Caki2 (cell line): ENCODE measurements around the gene RAB11FIP5. TPM values are rescaled to one million over a fixed set of nuclear protein-coding genes. Genes with fewer than 3 reads are reported as not detected.

Experiments used
- DNase-seq: peaks from one replicate; pipeline ENCODE4 v3.0.0-alpha.2; 2015; ENCODE audit warnings: low read depth
- in situ Hi-C: cut with HindIII; loops from 2 replicates; pipeline ENCODE4 v1.10.0; 2016; ENCODE audit warnings: low sequenced_read_pairs, low pct_unique_long_range_greater_than_20kb, mixed read lengths
- total RNA-seq: library from RNA; depleted of rRNA; stranded (reverse); fragments of >200 nt; shearing (Covaris generic); gene quantifications from 2 replicates; pipeline ENCODE4 v1.2.3, GENCODE V29; 2014; ENCODE audit warnings: low replicate concordance

RAB11FIP5 gene
- total RNA-seq, 1 experiment from 2014 or later = 42.6 TPM

DNA sequence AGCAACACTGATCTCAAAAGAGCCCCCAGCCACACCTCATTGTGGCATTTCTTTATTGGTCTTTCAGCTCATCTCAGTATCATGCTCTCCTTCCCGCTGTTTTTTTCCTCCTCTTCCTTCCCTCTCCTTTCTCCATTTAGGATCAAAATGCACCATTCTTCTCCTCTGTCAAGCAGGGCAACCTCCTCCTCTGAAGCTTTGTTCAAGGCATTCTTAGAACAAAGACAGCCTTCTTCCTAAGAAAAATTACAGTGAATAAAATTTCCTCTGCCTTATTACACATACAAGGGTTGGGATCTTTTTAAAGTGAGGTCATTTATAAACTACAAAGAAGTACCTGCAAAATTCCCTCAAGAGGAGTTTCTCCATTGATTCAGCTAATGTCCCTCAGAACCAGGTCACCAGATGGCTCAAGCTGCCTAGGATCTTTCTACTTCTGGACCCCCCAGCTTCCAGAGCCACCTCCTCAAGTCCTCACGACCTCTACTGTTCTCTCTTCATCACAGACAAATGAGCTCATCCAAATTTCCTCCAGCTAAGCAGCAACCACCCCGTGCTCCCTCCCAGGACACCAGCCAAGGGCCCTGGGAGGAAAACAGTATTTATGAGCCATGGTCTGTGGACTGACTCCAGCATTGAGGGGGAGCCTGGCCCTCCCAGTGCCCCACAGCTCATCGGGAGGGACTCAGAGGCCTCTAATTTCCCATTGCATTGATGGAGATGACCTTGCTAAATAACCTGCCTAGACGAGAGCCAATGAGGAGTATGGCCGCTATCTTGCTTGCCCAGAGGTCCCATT is 59.2 kb downstream of the RAB11FIP5 start:
- no peak for DNase-seq
- in situ Hi-C loops = no loop called here

DNA sequence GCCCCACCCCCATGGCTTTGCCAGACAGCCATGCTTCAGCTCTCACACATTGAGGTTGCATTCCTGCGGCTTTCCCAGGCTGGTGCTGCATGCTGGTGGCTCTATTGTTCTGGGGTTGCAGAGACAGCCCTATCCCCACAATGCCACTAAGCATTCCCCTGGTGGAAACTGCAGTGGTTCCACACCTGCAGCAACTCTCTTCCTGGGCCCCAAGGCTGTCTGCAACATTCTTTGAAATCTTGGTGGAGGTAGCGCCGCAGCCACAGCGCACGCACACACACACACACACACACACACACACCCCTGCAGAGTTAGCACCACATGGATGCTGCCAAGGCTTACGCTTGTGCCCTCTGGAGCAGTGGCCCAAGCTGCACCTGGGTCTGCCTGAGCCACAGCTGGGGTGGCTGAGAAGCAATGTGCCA is 62.6 kb downstream of the RAB11FIP5 start:
- in situ Hi-C loops = no loop called here
- DNase-seq = no peak

DNA sequence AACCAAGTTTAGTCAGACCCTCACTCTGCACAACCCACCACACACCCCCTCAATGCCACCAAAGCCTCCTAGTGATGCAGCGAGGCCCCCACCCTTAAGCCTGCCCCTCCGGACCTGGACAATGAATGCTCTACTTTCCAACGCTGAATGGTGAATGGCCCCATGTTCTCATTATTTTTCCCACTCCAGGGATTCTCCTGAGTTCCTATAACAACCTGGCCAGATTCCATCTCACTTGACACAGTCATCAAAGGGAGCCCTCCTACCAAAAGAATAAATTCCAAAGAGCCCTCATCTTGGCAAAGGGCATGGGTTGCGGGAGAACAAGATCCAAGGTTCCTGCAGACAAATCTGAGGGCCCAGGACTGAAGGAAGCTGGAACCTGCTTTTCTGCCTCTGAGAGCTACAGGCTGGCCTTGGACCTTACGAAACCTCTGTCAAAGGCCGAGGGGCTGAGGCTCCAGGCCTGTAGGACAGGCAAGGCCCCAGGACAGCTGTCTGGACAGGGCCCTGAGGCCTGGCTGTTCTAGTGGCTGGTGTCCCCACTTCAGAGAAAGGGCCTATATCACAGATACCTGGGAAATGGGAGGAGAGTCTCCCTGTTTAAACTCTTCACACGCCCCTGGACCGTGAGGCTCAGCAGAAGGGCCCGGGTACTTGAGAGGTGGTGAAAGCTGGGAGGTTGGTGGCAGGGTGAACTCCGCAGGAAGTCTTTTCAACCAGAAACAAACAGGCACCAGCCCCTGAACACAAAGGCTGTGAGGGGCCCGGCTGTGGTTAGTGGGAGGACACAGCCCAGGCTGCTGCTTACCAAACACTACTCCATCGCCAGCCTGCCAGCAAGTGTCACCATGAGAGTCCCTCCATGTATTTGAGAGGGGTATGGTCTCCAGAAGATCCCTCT is 68.6 kb downstream of the RAB11FIP5 start:
- in situ Hi-C loops = no loop called here
- DNase-seq = no peak

DNA sequence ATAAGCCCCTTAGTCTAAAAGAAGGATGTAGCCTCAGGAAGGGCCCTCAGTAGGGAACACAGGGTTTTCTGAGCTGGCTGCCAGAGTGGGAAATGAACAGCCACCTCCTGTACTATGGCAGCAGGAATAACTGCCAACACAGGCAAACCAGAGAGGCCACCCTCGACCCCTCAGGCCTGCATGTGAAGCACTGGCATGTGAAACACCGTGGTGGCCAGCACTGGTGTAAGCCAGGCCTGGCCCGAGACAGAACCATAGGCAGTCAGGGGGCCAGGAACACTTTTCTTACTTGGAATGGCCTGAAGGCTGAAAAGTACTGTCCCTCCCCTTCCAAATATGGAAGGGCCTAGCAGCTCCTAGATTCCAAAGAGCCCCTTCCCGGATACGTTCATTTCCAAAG is 69.5 kb downstream of the RAB11FIP5 start:
- in situ Hi-C loops = no loop called here
- no peak for DNase-seq

DNA sequence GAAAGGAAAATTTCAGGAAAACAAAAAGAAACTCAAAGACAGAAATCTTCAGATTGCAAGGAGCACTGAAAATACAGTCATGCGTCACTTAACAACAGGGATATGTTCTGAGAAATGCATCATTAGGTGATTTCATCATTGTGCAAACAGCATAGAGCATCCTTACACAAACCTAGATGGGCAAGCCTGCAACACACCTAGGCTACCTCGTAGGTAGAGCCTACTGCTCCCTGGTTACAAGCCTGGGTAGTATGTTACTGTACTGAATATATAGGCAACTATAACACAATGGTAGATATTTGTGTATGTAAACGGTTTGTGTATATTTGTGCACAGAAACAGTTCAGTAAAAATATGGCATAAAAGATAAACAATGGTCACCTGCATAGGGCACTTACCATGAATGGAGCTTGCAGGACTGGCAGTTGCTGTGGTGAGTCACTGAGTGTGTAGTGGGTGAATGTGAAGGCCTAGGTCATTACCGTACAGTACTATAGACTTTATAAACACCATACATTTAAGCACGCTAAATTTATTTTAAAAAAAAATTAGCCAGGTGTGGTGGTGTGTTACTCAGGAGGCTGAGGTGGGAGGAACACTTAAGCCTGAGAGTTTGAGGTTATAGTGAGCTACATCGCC is 74.7 kb downstream of the RAB11FIP5 start:
- in situ Hi-C loops = no loop called here
- DNase-seq = no peak

DNA sequence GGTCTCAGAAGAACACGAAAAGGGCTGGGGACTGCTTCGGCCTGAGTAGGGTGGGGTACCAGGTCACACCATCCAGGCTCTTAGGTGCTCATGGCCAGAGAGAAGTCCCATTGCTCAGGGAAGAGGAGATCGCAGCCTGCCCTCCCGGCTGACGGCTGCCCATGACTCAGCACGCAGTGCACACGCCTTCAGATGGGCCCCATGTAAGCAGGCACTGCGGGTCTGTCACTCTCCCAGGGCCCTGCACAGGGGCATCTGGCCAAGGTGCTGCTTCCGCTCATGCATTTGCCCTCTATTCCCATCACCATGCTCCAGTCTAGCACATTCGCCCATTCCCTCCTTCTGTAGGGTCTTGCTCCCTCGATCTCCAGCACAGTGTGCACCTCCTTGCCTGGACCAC is 76.0 kb downstream of the RAB11FIP5 start:
- no peak for DNase-seq

DNA sequence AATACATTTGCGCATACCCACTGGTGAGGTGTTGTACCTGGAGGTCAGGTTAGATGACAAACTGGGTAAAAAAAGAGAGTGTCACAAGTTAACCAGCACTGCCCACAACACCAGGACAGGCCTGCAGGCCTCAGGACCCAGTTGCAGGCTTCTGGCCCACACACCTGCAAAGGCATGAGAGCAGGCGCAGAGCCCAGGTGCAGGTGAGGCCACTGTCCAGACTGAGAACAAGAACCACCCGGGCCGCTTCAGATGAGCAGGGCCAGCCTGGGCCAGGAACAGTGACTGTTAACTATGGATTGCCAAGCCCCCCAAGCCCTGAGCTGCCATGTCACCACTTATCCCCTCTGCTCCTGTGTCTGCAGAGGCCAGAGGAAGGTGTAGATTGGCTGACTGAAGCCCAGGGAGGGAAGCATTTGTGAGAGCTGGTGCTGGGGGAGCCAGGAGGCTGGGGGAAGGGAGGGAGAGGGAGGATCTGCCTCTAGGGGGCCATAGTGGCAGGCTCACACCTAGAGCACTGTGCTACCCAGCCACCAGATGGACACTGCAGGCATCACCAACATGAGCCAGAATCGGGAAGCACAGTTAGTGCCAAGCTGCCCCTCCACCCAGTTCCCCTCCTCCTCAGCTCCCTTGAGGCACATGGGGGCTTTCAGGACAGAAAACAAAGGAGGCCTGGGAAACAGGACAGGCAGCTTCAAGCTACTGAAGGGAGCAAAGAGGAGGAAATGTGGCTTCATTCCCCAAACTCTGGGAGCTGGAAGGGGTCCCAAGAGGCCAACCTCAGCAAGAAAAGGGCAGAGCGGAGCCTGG is 76.6 kb downstream of the RAB11FIP5 start:
- in situ Hi-C loops = no loop called here
- no peak for DNase-seq

More for the DNA sequence above, 76.0 kb downstream of the RAB11FIP5 start:
- in situ Hi-C loops = no loop called here

DNA sequence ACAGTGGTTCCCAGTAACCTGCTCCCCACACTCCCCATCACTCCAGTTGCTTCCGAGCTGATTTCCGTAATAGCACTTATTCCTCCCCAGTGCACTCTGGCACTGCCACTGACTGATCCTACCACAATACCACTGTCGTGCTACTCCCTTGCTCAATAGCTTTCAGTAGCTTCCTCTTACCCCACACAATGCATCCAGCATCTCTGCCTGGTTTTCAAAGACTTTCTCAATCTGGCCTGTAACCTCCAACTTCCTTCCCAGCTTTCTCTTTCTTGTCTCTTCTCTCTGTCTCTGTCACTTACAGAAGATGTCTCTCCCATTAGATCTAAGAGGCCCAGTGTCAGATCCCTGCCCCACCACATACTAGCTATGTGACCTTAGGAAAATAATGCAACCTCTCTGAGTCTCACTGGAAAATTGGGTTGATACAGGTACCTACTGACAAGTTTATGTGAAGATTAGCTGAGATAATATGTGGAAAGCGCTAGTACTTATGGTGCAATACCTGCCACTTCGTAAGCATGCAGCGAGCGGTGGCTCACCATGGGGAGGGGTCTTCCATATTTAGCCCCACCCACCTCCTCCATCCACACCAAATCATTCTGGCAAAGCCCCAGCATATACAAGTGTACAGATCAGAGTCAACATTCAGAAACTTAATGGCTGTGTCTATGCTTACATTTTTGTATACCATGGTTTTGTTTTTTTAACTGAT is 77.9 kb downstream of the RAB11FIP5 start:
- in situ Hi-C loops = no loop called here
- no peak for DNase-seq

DNA sequence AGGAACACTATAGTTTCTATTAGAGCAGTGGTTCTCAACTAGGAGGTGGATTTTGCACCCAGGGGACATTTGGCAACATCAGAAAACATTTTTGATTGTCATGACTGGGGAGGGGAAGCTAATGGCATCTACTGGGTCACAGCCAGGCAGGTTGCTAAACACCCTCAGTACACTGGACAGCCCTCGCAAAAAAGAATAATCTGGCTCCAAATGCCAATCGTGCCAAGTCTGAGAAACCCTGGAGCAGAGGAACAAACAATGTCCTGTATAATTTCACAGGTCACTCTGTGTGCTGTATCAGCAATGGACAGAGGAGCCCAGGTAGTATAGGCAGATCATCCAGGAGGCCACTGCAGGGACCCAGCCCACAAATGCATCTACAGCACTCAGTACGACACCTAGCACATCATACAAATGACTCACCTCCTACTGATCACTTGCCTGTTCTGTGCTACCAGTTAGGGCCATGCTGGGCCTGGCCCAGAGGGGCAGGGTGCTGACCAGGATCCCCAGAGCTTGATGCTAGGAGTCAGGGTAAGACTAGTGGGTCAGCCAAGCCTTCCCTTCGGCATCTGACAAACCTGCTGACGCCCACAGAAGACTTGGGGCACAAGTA is 78.9 kb downstream of the RAB11FIP5 start:
- in situ Hi-C loops = no loop called here
- DNase-seq = no peak

DNA sequence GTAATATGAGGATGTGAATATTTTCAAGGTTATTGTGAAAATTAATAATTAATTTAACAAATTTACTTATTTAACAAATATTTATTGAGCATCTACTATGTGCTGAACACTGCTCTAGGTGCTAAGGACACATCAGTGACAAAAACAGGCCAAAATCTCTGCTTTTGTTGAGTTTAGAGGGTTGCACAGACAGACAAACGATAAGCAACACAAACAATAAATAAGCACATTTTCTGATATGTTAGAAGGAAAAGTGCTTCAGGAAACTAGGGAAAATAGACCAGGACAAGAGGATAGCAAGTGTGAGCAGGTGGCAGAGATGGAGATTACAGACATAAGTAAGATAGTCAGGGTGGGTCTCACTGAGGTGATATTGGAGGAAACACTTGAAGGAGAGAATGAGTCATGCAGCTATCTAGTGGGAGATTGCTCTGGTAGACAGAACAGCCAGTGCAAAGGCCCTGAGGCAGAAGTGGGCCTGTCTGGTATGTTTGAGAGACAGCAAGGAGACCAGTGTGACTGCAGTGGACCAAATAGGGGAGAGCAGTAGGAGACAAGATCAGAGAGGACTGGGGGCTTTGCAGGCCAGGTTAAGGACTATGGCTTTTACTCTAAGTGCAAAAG is 79.5 kb downstream of the RAB11FIP5 start:
- DNase-seq = no peak
- in situ Hi-C loops = no loop called here

DNA sequence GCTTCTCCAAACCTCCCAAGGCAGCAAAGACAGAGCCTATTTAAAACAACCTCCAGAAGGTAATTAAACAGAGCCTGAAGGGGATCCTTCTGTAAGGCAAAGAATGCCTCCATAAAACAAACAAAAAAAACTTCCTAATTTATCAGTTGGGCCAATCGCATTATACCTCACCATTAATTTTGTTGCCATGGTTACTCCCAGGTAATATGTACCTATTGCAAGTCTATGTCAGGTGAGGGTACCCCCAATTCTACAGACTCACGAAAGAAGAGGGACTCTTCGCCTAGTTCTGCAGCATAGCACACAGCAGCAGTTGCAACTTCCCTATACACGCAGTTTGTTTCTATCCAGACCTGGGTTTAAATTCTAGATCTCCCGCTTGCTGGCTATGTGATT is 80.0 kb downstream of the RAB11FIP5 start:
- DNase-seq = no peak
- in situ Hi-C loops = no loop called here

DNA sequence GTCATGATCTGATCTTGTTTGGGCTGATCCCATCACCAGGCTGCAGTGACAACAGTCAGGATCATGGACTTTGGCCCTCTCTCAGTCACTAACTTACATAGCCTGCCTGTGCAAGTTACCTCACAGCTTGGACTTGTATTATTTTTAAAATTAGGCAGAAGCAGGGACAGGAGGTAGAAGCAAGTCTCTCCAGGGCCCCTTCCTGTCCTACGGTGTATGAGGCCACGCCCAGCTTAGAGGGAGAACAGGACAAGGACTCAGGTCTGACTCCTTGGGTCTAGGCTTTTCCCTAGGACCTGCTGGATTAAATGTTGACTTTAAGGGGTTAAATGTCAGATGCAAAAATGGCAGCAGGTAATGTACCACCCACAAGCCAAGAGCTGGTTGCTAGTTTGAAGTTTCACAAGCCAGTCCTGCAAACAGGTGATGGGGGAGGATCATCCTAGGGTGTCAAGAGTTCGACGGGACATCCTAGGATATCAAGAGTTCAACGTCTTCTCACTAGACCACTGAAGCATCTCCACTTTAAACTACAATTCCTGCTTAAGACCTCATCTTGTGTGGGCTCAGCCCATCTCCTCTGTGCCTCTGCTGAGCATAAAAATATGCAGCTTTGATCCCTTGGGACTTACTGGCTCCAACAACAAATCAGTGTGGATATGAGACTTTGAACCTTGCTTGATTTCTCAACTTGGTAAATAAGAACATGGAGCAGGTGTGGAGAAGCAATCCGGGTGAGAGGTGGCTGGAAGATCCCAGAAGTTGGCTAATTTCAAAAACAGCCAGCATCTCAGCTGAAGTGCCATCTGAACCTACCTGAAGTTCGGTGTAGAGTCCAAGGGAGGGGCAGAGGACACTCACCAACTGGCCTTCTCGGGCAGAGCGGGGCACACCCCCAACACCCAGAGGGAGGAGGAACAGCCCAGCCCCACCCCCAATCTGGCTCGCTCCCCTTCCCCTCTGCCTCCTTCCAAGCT is 80.7 kb downstream of the RAB11FIP5 start:
- DNase-seq = no peak

DNA sequence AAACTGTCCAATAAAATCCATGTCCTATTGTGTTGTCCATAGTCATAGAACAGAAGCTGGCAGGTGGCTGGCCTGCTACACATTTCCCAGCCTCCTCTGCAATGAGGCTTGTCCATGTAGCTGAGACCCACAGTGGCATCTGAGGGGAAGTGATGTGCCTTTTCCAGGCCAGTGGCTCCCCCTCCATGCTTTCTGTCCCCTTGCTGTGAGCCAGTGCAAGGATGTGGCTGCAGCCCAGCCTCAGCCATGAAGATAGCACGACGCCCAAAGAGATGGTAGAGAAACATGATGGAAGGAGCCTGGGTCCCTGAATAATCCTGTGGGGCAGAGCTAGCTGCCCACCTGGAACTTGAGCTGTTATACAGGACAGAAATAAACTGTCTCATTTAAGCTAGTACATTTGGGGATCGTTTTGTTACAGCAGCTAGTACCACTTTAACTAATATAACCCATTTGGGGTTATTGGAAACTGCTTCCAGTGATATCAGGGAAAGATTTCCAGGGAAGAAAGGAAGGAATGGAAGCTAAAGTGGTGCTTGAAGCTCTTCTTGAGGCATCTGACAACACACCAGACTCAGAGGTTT is 81.6 kb downstream of the RAB11FIP5 start:
- DNase-seq = no peak
- in situ Hi-C loops = no loop called here

More for the DNA sequence above, 80.7 kb downstream of the RAB11FIP5 start:
- in situ Hi-C loops = no loop called here

DNA sequence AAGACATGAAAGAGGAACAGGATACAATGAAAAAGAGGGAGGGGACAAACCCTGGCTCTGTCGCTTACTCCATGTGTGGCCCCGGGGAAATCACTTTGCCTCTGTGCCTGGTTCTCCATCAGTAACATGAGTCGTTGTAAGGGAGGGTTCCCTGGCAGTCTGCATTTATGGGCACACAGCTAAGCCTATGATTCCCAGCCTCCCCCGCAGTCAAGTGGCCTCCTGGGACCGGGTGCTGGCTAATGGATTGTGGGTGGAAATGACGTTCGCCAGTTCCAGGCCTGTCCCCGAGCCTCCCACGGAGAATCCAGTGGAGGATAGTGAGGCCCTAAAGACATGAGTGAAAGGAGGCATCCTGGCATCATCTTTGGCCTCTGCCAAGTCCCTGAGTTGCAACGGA is 83.9 kb downstream of the RAB11FIP5 start:
- in situ Hi-C loops = no loop called here
- DNase-seq = no peak

DNA sequence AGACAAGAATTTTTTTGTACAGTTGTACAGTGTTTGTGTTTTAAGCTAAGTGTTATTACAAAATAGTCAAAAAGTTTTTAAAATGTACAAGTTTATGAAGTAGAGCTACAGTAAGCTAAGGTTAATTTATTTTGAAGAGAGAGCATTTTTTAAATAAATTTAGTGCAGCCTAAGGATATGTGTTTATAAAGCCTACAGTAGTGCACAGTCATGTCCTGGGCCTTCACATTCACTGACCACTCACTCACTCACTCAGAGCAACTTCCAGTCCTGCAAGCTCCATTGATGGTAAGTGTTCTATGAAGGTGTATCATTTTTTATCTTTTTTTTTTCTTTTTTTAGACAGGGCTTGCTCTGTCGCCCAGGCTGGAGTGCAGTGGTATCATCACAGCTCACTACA is 85.4 kb downstream of the RAB11FIP5 start:
- no peak for DNase-seq
- in situ Hi-C loops = no loop called here
